Gastrocnemius medialis (tissue), 4 donors: ENCODE results near the gene BEND3. TPM values are rescaled to one million over a fixed set of nuclear protein-coding genes. Genes with fewer than 3 reads are reported as not detected.
"Not testable (repeated sequence)": the region's sequence is repeated elsewhere in the genome, so short reads cannot be mapped to it uniquely, and the experiment has no call there.

Source experiments
- ATAC-seq, 2 donors: fragments of 150-250 bp; one replicate each; pipeline ENCODE4 v1.9.1; 2016
- DNase-seq, 2 donors: peaks; one replicate each; pipeline ENCODE4 v3.0.0-alpha.2; 2019
- H3K27ac ChIP-seq, 4 donors: fragments of 200-600 bp; sonication (generic); 1 replicate in 1 of 4; 2 replicates in 3 of 4; pipeline ENCODE4 v1.5.1; 2016 to 2018; ENCODE audit warnings: mild to moderate bottlenecking in 2 of 4, moderate library complexity in 1 of 4
- H3K27me3 ChIP-seq, 3 donors: fragments of 200-600 bp; sonication (generic) in 2 of 3; 1 replicate in 1 of 3; 2 replicates in 2 of 3; pipeline versions ENCODE4 v1.5.1 to v1.6.0; 2016 to 2019; ENCODE audit warnings: mild to moderate bottlenecking in 1 of 3, moderate library complexity in 1 of 3
- H3K36me3 ChIP-seq, 2 donors: fragments of 200-600 bp; sonication (generic) in 1 of 2; one replicate each; pipeline ENCODE4 v1.5.1; 2017 to 2018
- H3K4me1 ChIP-seq, 2 donors: fragments of 200-600 bp; sonication (generic) in 1 of 2; one replicate each; pipeline ENCODE4 v1.5.1; 2016 to 2017; ENCODE audit warnings: mild to moderate bottlenecking in 2 of 2
- H3K4me3 ChIP-seq, 4 donors: fragments of 200-600 bp; sonication (generic) in 3 of 4; 1 replicate in 1 of 4; 2 replicates in 3 of 4; pipeline ENCODE4 v1.5.1; 2016 to 2019; ENCODE audit warnings: mild to moderate bottlenecking in 2 of 4
- H3K9me3 ChIP-seq, 3 donors: fragments of 200-600 bp; sonication (generic) in 2 of 3; 1 replicate in 1 of 3; 2 replicates in 2 of 3; pipeline ENCODE4 v1.5.1; 2016 to 2019
- POLR2A ChIP-seq, 2 donors: fragments of 450-650 bp; IDR thresholded peaks; one replicate each; pipeline ENCODE4 v1.6.1; 2017; ENCODE audit warnings: antibody characterized with exemption in 2 of 2, mild to moderate bottlenecking in 2 of 2, moderate library complexity in 2 of 2
- in situ Hi-C, 4 donors: fragments of 200-750 bp; cut with MboI; loops; one replicate each; pipeline versions ENCODE4 v1.15.0 to v1.8.0; 2017; ENCODE audit warnings: low sequenced_read_pairs in 4 of 4
- intact Hi-C: fragments of 100-400 bp; cut with DNase I; formaldehyde crosslinking; loops from one replicate; pipeline ENCODE4 v1.15.1; 2023; ENCODE audit warnings: low total_unique reads
- total RNA-seq, 4 donors: library from RNA; depleted of rRNA; stranded (reverse); fragments of >200 nt; gene quantifications; one replicate each; pipeline versions ENCODE4 v1.1.0 to v1.2.3, GENCODE V29; 2016
- TF ChIP-seq, protein P1 (sequence below), 5 experiments: fragments of 450-650 bp in 3 of 5; fragments of 200-600 bp in 2 of 5; sonication (generic) in 2 of 5; IDR thresholded peaks in 4 of 5; conservative IDR thresholded peaks in 1 of 5; 1 replicate in 4 of 5; 2 replicates in 1 of 5; pipeline ENCODE4 v1.5.1; 2016 to 2019; ENCODE audit warnings: antibody characterized with exemption in 5 of 5, mild to moderate bottlenecking in 3 of 5, moderate library complexity in 3 of 5

BEND3 gene
- total RNA-seq, 4 donors from 2014 or later: 1.5 to 1.9 (median 1.7) TPM

DNA sequence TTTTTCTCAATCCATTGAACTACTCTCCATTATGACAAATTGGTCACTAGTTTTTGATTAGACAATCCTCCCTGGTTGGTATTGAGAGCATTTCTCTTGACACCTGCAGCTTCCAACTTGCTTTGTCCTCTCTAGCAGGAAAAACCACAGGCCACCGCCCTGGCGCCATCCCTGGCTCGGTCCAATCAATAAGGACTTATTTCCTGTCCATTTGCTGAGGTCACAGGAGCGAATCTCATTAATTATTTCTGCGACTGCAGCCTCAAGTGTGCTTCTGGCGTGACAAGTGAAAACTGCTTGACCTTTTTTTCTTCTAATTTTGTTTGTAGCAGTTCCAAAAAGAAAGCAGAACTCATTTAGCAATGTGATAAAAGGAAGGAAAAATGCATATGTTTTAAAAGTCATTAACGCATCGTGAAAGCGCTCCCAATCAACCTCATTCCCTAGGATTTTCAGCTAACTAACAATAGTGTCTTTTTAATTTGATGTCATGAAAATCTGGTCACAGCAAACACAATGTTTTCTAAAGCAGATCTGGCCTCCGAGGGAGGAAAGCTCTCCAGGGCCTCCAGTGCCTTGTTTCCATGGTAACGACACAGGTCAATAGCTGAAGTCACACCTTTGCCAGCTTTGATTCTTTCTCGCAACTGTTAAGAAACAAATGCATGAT lies 39.0 kb upstream of the BEND3 start:
- Histone ChIP-seq H3K27ac (no peak overlapping the region), H3K4me1 (no peaks in the 10 kb centered on the region), H3K4me3 (no peak overlapping the region), H3K27me3 (no peaks in the 10 kb centered on the region), H3K9me3 (no peaks in the 10 kb centered on the region), H3K36me3 (no peaks in the 10 kb centered on the region)
- no peak for TF ChIP-seq POLR2A (IDR thresholded peaks at IDR 0.05)
- TF ChIP-seq, protein P1, sequence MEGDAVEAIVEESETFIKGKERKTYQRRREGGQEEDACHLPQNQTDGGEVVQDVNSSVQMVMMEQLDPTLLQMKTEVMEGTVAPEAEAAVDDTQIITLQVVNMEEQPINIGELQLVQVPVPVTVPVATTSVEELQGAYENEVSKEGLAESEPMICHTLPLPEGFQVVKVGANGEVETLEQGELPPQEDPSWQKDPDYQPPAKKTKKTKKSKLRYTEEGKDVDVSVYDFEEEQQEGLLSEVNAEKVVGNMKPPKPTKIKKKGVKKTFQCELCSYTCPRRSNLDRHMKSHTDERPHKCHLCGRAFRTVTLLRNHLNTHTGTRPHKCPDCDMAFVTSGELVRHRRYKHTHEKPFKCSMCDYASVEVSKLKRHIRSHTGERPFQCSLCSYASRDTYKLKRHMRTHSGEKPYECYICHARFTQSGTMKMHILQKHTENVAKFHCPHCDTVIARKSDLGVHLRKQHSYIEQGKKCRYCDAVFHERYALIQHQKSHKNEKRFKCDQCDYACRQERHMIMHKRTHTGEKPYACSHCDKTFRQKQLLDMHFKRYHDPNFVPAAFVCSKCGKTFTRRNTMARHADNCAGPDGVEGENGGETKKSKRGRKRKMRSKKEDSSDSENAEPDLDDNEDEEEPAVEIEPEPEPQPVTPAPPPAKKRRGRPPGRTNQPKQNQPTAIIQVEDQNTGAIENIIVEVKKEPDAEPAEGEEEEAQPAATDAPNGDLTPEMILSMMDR (IDR thresholded peaks at IDR 0.05 in 4 of 5, conservative IDR thresholded peaks at IDR 0.05 in 1 of 5): no peak
- DNase-seq: no peak
- in situ Hi-C loops (no loop called here), intact Hi-C loops (no loop called here)
- ATAC-seq: no peak

DNA sequence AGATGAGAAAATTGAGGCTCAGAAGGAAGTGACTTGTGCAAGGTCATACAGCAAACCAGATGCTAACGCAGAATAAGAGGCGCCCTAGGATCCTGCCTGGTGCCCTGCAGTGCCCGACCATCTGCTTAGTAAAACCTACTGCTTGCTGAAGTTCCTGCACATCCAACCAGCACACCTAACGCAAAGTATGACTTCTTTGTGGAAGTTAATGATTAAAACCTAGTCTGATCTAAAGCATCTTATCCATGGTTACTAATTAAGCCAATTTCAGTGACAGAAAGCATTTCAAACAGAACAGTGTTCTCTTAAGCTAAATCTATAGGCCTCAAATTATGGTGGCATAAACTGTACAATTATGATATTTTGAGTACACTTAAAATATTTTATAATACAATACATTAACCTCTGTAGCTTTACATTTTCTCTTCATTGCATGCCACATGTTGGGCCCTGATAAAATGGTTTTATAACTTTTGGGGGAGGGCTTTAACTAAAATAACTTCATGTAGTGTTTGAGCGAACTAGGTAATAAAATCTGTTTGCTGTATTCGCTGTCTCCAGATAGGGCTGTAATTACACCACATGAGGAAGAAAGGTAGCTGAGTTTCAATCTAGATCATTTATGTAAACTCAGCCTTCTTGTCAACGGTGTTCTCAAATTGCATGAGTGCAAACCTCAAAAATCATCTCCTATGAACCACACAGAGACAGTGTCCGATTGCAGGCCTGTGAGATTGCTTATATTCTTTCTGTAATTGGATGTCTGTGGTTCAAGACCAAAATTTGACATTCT lies 37.5 kb upstream of the BEND3 start:
- Histone ChIP-seq H3K4me1 (no peaks in the 10 kb centered on the region), H3K27me3 (no peaks in the 10 kb centered on the region), H3K36me3 (no peaks in the 10 kb centered on the region), H3K27ac (no peak overlapping the region), H3K4me3 (no peak overlapping the region), H3K9me3 (no peaks in the 10 kb centered on the region)
- intact Hi-C loops (no loop called here), in situ Hi-C loops (no loop called here)
- no peak for TF ChIP-seq POLR2A (IDR thresholded peaks at IDR 0.05)
- no peak for DNase-seq
- ATAC-seq: no peak

DNA sequence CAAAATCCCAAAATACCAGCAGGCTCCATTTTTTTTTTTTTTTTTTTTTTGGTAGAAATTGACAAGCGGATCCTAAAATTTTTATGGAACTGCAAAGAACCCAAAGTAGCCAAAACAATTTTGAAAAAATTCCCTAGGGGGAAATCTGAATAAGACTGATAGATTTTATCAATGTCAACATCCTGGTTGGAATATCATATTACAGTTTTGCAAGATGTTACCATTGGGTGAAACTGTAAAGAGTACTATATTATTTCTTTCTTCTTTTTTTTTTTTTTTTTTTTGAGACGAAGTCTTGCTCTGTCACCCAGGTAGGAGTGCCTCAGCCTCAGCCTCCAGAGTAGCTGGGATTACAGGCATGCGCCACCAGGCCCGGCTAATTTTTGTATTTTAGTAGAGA lies 29.4 kb upstream of the BEND3 start:
- intact Hi-C loops: no loop called here
- no peak for DNase-seq
- no peak overlapping the region for H3K4me3 ChIP-seq
- no peaks in the 10 kb centered on the region for H3K36me3 ChIP-seq
- in situ Hi-C loops: no loop called here
- no peak overlapping the region for H3K27ac ChIP-seq
- no peak for TF ChIP-seq POLR2A (IDR thresholded peaks at IDR 0.05)
- TF ChIP-seq, protein P1 (IDR thresholded peaks at IDR 0.05 in 4 of 5, conservative IDR thresholded peaks at IDR 0.05 in 1 of 5): no peak
- no peaks in the 10 kb centered on the region for H3K9me3 ChIP-seq
- H3K4me1 ChIP-seq: peaks cover 0 to 4% of the 10 kb centered on the region in 2 donors
- ATAC-seq: no peak
- no peaks in the 10 kb centered on the region for H3K27me3 ChIP-seq

DNA sequence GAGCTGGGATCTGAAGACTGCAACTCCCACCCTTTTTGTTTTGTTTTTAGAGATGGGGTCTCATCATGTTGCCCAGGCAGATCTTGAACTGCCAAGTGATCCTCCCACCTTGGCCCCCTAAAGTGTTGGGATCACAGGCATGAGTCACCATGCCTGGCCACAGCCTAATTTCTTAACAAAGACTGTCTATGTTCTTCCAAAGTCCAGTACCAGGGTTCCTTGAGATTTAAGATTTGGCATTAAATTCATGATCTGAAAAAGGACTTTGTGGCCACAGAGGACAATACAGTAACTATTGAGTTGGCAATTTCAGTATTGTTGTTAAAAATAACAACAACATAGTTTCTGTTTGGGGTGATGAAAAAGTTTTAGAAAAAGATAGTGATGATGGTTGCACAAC lies 28.7 kb upstream of the BEND3 start:
- intact Hi-C loops: no loop called here
- H3K27ac ChIP-seq: no peak overlapping the region
- H3K9me3 ChIP-seq: no peaks in the 10 kb centered on the region
- TF ChIP-seq, protein P1 (IDR thresholded peaks at IDR 0.05 in 4 of 5, conservative IDR thresholded peaks at IDR 0.05 in 1 of 5): no peak
- no peak for TF ChIP-seq POLR2A (IDR thresholded peaks at IDR 0.05)
- H3K4me1 ChIP-seq: peaks cover 0 to 4% of the 10 kb centered on the region in 2 donors
- ATAC-seq (no peak), DNase-seq (no peak)
- in situ Hi-C loops: no loop called here
- no peaks in the 10 kb centered on the region for H3K36me3 ChIP-seq
- H3K4me3 ChIP-seq: no peak overlapping the region
- no peaks in the 10 kb centered on the region for H3K27me3 ChIP-seq

DNA sequence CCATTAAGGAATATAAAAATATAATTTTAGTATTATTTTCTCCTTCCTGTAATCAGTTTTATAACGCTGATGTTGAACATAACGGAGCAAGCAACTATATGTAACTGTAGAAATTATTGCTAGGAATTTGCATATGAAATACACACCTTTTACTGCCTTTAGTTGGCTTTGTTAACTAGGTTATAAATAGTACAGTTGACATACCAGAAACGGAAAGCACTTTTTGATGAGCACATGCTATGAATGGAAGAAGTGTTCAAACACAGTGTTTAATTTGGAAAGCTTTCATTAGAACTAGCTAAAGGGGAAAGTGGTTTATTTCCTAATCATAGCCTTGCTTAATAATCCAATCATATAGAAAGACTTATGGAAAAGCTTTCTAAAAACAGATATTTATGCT lies 25.3 kb upstream of the BEND3 start:
- Histone ChIP-seq H3K4me1 (peaks cover 0 to 4% of the 10 kb centered on the region in 2 donors), H3K27me3 (no peaks in the 10 kb centered on the region), H3K9me3 (no peaks in the 10 kb centered on the region), H3K36me3 (no peaks in the 10 kb centered on the region), H3K4me3 (no peak overlapping the region), H3K27ac (no peak overlapping the region)
- TF ChIP-seq POLR2A (IDR thresholded peaks at IDR 0.05): no peak
- TF ChIP-seq, protein P1 (IDR thresholded peaks at IDR 0.05 in 4 of 5, conservative IDR thresholded peaks at IDR 0.05 in 1 of 5): no peak
- DNase-seq (no peak), ATAC-seq (no peak)
- in situ Hi-C loops (no loop called here), intact Hi-C loops (no loop called here)

DNA sequence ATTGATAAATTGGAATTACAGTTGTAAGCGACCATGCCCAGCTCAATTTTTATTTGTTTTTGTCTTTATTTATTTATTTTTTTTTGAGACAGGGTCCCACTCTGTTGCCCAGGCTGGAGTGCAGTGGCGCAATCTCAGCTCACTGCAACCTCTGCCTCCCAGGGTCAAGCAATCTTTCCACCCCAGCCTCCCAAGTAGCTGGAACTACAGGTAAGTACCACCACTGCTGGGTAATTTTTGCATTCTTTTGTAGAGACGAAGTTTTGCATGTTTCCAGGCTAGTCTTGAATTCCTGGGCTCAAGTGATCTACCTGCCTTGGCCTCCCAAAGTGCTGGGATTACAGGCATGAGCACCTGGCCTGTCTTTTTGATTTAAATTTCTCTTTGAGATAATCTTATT lies 21.0 kb upstream of the BEND3 start:
- intact Hi-C loops, H3K4me1 ChIP-seq, ATAC-seq, H3K4me3 ChIP-seq, DNase-seq, H3K36me3 ChIP-seq, H3K27ac ChIP-seq, H3K9me3 ChIP-seq, in situ Hi-C loops, H3K27me3 ChIP-seq: not testable (repeated sequence)

DNA sequence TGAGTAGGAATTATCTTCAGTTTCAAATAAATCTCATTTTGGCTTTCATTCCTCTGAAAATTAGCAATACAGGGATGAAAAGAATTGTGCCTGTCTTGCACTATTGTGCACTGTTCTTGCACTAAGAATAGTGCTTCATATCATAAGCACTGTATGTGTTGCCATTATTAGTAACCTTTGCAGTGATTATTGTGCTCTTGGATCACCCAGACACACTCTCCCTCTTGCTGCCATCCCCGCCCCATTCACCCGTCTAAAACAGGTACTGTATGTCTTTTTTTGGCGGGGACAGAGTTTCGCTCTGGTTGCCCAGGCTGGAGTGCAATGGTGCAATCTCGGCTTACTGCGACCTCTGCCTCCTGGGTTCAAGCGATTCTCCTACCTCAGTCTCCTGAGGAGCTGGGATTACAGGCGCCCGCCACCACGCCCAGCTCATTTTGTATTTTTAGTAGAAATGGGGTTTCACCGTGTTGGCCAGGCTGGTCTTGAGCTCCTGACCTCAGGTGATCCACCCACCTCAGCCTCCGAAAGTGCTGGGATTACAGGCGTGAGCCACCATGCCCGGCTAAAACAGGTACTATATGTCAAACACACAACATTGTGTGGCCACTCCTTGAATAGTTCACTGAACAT lies 19.8 kb upstream of the BEND3 start:
- DNase-seq, ATAC-seq, H3K27ac ChIP-seq, H3K27me3 ChIP-seq, intact Hi-C loops, H3K4me1 ChIP-seq, H3K9me3 ChIP-seq, in situ Hi-C loops, H3K4me3 ChIP-seq, H3K36me3 ChIP-seq: not testable (repeated sequence)
